Inferior parietal cortex (tissue), 1 donor: ENCODE measurements around the gene RIMS1.

Experiments used
- DNase-seq: peaks from one replicate; pipeline ENCODE4 v3.0.0-alpha.2; 2016; ENCODE audit errors: extremely low spot score

Gene RIMS1

DNA sequence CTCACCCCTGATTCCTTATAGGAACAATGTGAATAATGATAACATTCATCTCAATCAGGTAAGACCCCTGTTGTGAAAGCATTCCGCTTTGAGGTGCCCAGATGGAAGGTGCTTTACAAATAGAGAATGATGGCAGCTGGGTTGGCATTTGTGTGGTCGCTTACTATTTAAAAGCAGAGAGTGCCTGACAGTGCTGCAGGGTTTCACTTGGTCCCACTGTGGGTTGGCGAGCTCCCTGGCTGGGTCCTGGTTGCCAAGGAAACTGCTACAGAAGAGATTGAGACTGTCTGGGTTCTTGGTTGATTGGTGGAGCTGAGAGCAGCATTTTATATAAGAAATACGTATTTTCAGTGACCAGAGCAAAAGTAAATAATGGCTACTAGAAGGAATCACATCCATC lies 528.3 kb downstream of the RIMS1 start:
- no peak for DNase-seq

DNA sequence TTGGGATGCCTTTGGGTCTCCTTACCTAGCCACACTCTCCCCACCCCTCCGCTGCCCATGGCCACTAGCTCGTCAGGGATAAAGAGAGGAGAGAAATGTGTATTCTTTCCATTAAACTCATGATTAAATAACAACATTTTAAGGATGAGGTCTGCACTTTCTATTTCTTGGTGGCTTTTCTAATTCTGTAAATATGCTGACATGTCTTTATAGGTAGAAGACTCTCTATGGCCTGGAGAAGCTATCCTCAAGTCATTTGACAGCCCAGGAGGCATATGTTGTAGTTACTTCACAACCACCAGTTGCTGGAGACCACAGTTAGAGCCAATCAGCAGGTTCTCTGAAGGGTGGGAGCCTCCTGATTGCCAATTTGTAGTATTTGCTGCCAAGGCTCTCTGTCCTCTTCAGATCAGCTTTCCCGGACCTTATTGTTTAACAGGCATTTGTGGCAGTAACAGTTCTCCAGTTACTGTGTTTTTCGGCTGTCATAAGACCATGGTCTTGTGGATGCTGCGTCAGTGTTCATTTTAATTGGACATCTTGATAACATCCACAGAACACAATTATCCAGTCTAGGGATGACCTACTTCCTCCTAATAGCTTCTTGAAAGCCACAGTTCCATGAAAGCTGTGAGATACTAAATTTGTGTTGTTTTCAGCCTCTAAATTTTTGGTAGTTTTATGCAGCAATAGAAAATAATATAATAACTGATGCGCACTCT lies 530.6 kb downstream of the RIMS1 start:
- DNase-seq: peak; percentile 15

DNA sequence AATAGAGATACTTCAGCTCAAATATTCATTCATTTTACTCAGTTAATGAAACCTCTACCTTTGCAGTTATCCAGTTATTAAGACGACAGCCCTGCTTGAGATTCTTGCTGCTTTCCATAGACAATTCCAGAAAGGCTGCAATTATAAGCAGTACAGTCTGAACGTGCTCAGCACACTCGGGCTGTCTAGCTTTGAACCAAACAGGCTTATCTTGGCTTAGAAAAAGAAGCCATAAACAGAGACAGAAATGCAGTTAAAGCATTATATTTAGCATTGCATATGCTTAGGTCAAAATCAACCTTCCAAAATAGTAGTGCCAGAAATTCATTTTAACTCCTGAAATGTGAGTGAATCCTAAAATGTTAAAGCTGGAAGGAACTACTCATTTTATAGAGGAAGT lies 531.4 kb downstream of the RIMS1 start:
- DNase-seq: peak; percentile 36

DNA sequence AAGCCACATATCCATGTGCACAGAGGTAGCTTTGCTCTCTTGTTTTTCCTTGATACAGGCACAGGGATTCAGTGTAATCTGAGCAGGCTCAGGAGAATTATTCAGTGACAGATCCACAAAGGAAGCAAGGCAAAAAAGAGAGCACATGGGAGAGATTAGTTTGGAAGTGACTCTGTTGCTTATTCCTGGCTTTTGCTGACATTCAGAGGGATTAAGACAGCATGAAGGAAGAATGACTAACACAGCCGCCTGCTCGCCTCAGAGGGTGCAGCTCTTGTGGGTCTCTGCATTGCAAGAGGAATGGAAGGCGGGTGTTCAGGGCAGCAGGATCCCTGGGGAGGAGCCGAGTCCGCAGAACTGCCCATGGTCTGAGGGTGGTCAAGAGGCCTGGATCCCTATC lies 532.1 kb downstream of the RIMS1 start:
- DNase-seq: peak; percentile 40

DNA sequence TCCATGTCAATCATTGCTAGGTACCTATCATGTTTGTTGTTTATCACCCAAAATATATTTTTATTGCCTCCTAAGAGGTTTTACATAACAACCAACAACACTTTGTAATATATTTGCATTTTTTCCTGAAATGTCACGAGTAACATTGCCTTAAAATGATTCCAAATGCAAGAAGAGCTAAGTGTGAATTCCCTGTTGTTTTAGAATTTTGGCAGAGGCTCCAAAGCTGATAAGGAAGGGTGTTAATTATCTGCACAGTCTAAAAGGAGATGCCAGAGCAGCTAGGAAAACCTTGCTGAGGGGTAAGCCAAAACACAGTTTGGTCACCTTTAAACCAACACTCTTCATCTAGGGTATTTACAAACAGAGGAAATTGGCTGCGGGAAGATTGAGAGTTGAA lies 533.6 kb downstream of the RIMS1 start:
- DNase-seq: peak; percentile 47

DNA sequence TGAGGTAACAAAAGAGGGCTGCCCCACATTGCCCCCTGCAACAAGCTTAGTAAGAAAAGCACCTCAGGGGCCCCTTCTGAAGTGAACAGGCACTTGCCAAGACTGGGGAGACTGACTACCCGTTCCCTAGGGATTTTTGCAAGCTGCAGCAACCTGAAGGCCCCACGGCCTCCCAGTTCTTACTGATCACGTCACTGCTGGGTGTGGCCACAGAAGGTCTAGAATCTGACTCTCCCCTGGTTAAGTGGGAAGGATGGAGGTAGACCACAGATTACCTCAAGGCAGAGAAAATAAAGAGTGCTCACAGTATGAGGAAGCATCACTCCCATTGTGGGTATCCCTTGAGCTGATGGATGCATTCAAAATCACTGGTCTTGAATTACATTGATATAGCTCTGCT lies 534.1 kb downstream of the RIMS1 start:
- DNase-seq: no peak

DNA sequence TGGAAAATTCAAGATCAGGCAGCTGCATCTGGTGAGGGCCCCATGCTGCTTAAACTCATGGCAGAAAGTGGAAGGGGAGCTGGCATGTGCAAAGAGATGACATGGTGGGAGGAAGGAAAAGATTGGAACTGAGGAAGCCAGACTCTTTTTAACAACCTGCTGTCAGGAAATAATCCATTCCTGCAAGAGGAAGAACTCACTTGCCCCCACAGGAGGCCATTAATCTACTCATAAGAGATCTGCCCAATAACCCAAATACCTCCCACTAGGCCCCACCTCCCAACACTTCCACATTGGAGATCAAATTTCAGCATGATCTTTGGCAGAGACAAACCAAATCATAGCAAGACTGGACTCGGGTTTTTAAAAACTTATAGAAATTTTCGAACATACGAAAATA lies 535.0 kb downstream of the RIMS1 start:
- DNase-seq: no peak

DNA sequence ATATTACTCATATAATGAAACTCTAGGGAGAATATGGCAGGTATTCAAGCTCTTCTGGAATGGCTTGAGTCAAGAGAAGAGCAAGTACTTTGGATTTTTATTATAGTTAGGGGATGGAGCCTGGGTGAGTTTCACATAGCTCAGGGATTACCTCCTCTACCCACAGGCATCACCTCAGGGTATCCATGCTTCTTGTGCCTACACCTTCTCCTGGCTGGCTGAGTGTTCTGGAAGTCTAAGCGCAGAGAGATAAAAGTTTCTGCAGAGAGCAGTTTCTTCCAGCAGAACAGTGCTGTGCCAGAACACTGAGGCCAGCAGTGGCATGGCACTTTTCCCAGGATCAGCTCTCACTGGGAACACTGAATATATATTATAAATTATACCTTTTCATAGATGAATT lies 535.8 kb downstream of the RIMS1 start:
- no peak for DNase-seq

DNA sequence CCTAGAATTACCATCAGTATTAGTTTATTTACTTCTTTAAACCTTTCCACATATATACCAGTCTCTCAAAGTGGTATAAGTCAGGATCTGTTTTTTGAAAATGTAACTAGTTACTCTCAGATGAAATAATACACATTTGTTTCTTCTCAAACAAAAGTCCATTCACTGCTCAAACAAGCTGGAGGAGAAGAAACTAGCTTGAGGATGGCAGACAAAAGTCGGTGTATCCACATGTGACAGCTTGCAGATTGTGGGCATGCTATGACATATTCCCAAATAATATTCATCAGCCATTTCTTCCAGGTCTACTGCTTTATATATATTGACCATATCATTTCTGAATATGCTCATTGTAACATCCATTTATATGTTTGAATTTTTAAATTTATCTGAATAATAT lies 538.1 kb downstream of the RIMS1 start:
- DNase-seq: no peak

DNA sequence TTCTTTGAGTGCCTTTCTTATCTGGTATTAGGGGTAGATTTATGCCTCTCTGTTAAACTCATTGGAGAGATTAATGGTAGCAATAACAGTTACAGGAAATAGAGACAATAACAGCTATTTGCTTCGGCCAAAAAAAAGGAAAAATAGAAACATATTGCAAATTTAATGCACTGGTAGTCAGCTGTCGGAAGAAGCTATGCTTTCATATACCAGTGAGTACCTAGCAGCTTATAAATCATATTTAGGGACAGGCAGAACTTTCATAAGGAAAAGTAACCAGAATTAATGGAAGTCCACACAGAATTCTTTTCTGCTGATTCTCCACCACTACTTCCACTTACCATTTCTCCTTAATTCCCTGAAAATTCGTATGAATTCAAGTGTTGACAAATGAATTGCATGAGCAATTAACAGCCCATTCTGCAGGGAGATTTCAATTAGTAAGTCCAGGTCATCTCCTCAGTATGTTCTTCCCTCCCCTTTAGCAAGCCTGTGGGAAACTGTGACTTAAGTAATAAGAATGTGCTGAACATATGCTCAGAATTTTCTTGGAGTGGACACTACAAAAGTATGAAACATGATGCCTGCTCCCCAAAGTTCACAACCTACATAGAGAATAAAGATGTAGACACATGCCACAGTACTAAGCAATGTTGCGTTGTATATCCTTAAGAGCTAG lies 538.8 kb downstream of the RIMS1 start:
- no peak for DNase-seq

DNA sequence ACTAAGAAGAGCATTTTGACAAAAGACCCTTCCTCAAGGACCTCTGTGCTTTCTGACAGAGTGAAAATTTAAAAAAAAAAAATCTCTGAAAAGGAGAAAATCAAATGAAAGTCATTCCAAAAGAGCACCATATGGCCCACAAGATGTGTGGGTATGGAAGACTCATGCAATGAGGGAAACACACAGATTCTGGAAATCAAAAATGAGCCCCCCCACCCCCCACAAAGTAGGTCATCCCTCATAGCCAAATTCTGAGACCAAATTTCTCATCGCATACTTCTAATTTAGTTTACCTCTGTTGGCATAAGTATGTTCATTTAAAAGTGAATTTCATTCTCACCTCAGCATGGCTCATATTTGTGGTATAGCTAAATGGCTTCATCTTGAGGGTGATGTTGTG lies 554.3 kb downstream of the RIMS1 start:
- DNase-seq: no peak

DNA sequence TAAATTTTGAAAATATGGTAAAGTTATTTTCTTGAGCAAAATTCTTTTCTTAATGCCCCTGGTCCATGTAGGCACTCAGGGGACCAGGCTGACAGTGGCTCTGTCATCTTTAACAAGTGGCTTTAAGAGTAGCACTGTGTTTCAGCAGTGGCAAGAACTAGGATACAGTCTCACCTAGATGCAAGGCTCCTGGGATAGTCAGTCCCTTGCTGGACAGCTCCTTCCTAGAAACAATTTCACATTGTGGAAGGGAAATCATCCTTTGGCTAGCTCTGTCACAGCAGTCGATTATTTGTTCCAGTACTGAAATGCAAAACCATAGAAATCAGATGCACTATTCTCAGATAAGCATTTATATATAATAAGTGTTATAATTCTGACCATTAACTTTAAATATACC lies 560.1 kb downstream of the RIMS1 start:
- DNase-seq: no peak
